Keratinocyte (primary cell): ENCODE data around the gene CDC42. TPM values are rescaled to one million over a fixed set of nuclear protein-coding genes. Genes with fewer than 3 reads are reported as not detected.
A peak's percentile ranks its signal among the peaks of the same experiment; 100 is the strongest.

Experiments used
- DNase-seq: peaks from one replicate; pipeline ENCODE4 v3.0.0-alpha.2; 2011; ENCODE audit warnings: low read depth, missing footprints, low spot score
- FAIRE-seq: peaks from 2 replicates; lab custom pipeline; 2011; peaks lifted over from hg19 to GRCh38; lab: Jason Lieb, UNC
- H2AFZ ChIP-seq: 2 replicates; pipeline ENCODE4 v1.6.0; 2012; ENCODE audit warnings: low read length, control low read depth, inconsistent platforms; ENCODE audit not compliant: control insufficient read depth
- H3K27ac ChIP-seq: 2 replicates; pipeline ENCODE4 v1.5.1; 2011; ENCODE audit warnings: low read length; ENCODE audit not compliant: control insufficient read depth, insufficient read depth
- H3K27me3 ChIP-seq: 3 replicates; pipeline ENCODE4 v1.6.0; 2011; ENCODE audit warnings: low read length; ENCODE audit not compliant: control insufficient read depth, insufficient read depth; ENCODE audit errors: extremely low read depth
- H3K36me3 ChIP-seq, 2 experiments: 2 replicates in 1 of 2; 3 replicates in 1 of 2; pipeline ENCODE4 v1.5.1; 2011; ENCODE audit warnings: low read length in 2 of 2, mild to moderate bottlenecking in 1 of 2; ENCODE audit not compliant: control insufficient read depth in 2 of 2, insufficient read depth in 2 of 2; ENCODE audit errors: extremely low read depth in 1 of 2
- H3K4me1 ChIP-seq: 3 replicates; pipeline ENCODE4 v1.5.1; 2011; ENCODE audit warnings: low read length; ENCODE audit not compliant: control insufficient read depth, insufficient read depth; ENCODE audit errors: extremely low read depth
- H3K4me2 ChIP-seq: 3 replicates; pipeline ENCODE4 v1.6.0; 2011; ENCODE audit warnings: low read depth, low read length; ENCODE audit not compliant: control insufficient read depth, insufficient read depth; ENCODE audit errors: extremely low read depth
- H3K4me3 ChIP-seq, 3 experiments: fragments of 200-600 bp in 1 of 3; sonication (generic) in 1 of 3; 2 replicates in 2 of 3; 3 replicates in 1 of 3; pipeline ENCODE4 v1.5.1; 2011 to 2016; ENCODE audit warnings: low read length in 3 of 3, mild to moderate bottlenecking in 3 of 3, control low read depth in 2 of 3, inconsistent platforms in 1 of 3, low read depth in 1 of 3, mixed read lengths in 1 of 3, mixed run types in 1 of 3, moderate library complexity in 1 of 3; ENCODE audit not compliant: control insufficient read depth in 2 of 3, insufficient read depth in 2 of 3; ENCODE audit errors: extremely low read depth in 1 of 3
- H3K79me2 ChIP-seq: 2 replicates; pipeline ENCODE4 v1.6.0; 2012; ENCODE audit warnings: low read length; ENCODE audit not compliant: control insufficient read depth, insufficient read depth
- H3K9ac ChIP-seq: 3 replicates; pipeline ENCODE4 v1.6.0; 2011; ENCODE audit warnings: low read length; ENCODE audit not compliant: control insufficient read depth, insufficient read depth; ENCODE audit errors: extremely low read depth
- H3K9me1 ChIP-seq: 3 replicates; pipeline ENCODE4 v1.6.0; 2011; ENCODE audit warnings: low read length; ENCODE audit not compliant: control insufficient read depth, insufficient read depth; ENCODE audit errors: extremely low read depth
- H3K9me3 ChIP-seq: 2 replicates; pipeline ENCODE4 v1.5.1; 2012; ENCODE audit warnings: low read depth, low read length; ENCODE audit not compliant: control insufficient read depth
- H4K20me1 ChIP-seq: 3 replicates; pipeline ENCODE4 v1.6.0; 2011; ENCODE audit warnings: low read length; ENCODE audit not compliant: control insufficient read depth, insufficient read depth; ENCODE audit errors: extremely low read depth
- EZH2 ChIP-seq: IDR thresholded peaks from one replicate; pipeline ENCODE4 v1.6.1; 2012; ENCODE audit warnings: inconsistent platforms, mild to moderate bottlenecking, low read length, moderate library complexity
- dilution Hi-C: fragments of 300-500 bp; cut with MboI; formaldehyde crosslinking; loops from one replicate; pipeline ENCODE4 v1.7.0; 2020; ENCODE audit warnings: low sequenced_read_pairs; ENCODE audit not compliant: extremely low pct_ligation_motif_present
- polyA plus RNA-seq, 5 experiments: library from polyadenylated mRNA; depleted of rRNA in 3 of 5; stranded (reverse) in 3 of 5; stranded (forward) in 1 of 5; unstranded in 1 of 5; fragments of >200 nt; gene quantifications; 1 replicate in 1 of 5; 2 replicates in 3 of 5; 3 replicates in 1 of 5; pipeline versions ENCODE4 v1.2.1 to v1.2.3, GENCODE V29; 2011 to 2012; ENCODE audit warnings: missing spikeins in 2 of 5, low read depth in 1 of 5, low replicate concordance in 1 of 5
- TF ChIP-seq, protein P1 (sequence below), 3 experiments: IDR thresholded peaks in 1 of 3; conservative IDR thresholded peaks in 1 of 3; optimal IDR thresholded peaks in 1 of 3; 2 replicates in 2 of 3; 3 replicates in 1 of 3; pipeline versions ENCODE3 to v1.5.1; 2011; ENCODE audit warnings: low read length in 3 of 3, mild to moderate bottlenecking in 3 of 3, moderate library complexity in 2 of 3, control low read depth in 1 of 3, inconsistent platforms in 1 of 3; ENCODE audit not compliant: insufficient read depth in 2 of 3; ENCODE audit errors: extremely low read depth in 1 of 3

The CDC42 gene
- polyA plus RNA-seq, 1 donor (not counting 4 experiments of a cell fraction or from before 2014, with no cell fraction given) = 499 TPM

DNA sequence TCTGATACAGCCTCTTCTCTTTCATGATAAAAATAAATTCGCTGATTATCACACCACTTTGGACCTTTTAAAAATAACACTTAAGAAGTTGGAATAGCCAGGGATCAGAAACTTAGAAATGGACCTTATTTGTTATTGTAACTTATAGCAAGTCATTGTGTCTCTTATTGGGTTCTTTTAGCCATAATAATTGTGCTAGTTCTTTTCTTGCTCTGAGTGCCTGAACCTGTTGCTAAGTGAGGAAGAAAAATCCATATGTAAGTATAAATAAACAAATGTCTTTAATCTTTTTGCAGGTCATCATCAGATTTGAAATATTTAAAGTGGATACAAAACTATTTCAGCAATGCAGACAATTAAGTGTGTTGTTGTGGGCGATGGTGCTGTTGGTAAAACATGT lies 25.6 kb downstream of the CDC42 start:
- peaks cover 17 to 23% of the 10 kb centered on the region in 2 experiments for H3K36me3 ChIP-seq
- peaks cover 11% of the 10 kb centered on the region for H3K9me1 ChIP-seq
- peaks cover 12% of the 10 kb centered on the region for H3K4me1 ChIP-seq
- no peaks in the 10 kb centered on the region for H3K9me3 ChIP-seq
- no peak overlapping the region for H2AFZ ChIP-seq
- TF ChIP-seq, protein P1, sequence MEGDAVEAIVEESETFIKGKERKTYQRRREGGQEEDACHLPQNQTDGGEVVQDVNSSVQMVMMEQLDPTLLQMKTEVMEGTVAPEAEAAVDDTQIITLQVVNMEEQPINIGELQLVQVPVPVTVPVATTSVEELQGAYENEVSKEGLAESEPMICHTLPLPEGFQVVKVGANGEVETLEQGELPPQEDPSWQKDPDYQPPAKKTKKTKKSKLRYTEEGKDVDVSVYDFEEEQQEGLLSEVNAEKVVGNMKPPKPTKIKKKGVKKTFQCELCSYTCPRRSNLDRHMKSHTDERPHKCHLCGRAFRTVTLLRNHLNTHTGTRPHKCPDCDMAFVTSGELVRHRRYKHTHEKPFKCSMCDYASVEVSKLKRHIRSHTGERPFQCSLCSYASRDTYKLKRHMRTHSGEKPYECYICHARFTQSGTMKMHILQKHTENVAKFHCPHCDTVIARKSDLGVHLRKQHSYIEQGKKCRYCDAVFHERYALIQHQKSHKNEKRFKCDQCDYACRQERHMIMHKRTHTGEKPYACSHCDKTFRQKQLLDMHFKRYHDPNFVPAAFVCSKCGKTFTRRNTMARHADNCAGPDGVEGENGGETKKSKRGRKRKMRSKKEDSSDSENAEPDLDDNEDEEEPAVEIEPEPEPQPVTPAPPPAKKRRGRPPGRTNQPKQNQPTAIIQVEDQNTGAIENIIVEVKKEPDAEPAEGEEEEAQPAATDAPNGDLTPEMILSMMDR (optimal IDR thresholded peaks at IDR 0.05 in 1 of 3, IDR thresholded peaks at IDR 0.05 in 1 of 3, conservative IDR thresholded peaks at IDR 0.05 in 1 of 3; ENCODE audit: extremely low read depth in 1 of 3, insufficient read depth in 2 of 3, low read length in 3 of 3) = no peak
- TF ChIP-seq EZH2 = no peak
- no peak for DNase-seq
- peaks cover 96% of the 10 kb centered on the region for H3K79me2 ChIP-seq
- FAIRE-seq = no peak
- peak overlapping the region; percentile 13 for H3K27ac ChIP-seq
- dilution Hi-C loops = no loop called here
- peaks cover 47% of the 10 kb centered on the region for H4K20me1 ChIP-seq
- no peaks in the 10 kb centered on the region for H3K27me3 ChIP-seq
- H3K9ac ChIP-seq = no peak overlapping the region
- no peak overlapping the region for H3K4me3 ChIP-seq
- H3K4me2 ChIP-seq = no peak overlapping the region

DNA sequence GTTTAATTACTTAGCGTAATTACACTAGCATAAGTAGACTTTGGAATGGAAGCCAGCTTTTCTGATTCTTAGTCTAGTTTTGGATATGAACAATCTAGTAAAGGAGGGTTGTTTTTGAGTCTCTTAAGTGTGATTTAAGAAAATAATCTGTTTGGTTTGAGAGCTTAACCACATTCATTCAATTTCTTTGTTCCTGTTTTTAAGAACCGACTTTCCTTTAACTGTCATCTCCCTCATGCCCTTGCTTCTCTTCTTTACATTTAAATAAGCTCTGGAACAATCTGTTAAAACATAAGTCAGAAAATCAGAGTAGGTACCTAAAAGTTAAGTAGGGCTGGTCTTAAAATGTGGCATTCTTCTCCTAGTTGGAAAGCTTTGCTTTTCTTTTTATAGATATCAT lies 27.7 kb downstream of the CDC42 start:
- Histone ChIP-seq H3K27ac (no peak overlapping the region), H3K9me1 (peaks cover 7% of the 10 kb centered on the region), H3K36me3 (peaks cover 19 to 23% of the 10 kb centered on the region in 2 experiments), H3K4me1 (peaks cover 12% of the 10 kb centered on the region), H3K9ac (no peak overlapping the region), H3K4me3 (no peak overlapping the region), H4K20me1 (peaks cover 47% of the 10 kb centered on the region), H3K27me3 (no peaks in the 10 kb centered on the region), H3K4me2 (no peak overlapping the region), H3K79me2 (peaks cover 98% of the 10 kb centered on the region), H3K9me3 (no peaks in the 10 kb centered on the region), H2AFZ (no peak overlapping the region)
- no peak for FAIRE-seq
- DNase-seq = no peak
- dilution Hi-C loops = no loop called here
- TF ChIP-seq, protein P1 (optimal IDR thresholded peaks at IDR 0.05 in 1 of 3, IDR thresholded peaks at IDR 0.05 in 1 of 3, conservative IDR thresholded peaks at IDR 0.05 in 1 of 3; ENCODE audit: extremely low read depth in 1 of 3, insufficient read depth in 2 of 3, low read length in 3 of 3) = no peak
- TF ChIP-seq EZH2 = no peak
